Suprapubic skin (tissue), 4 donors: Measurements from ENCODE around the gene GREB1L.

Experiments
- CTCF ChIP-seq, 2 donors: fragments of 200-600 bp in 1 of 2; fragments of 450-650 bp in 1 of 2; sonication (generic) in 1 of 2; IDR thresholded peaks; one replicate each; pipeline ENCODE4 v1.5.1; 2016 to 2019; ENCODE audit warnings: antibody characterized with exemption in 2 of 2, mild to moderate bottlenecking in 1 of 2, moderate library complexity in 1 of 2
- POLR2A ChIP-seq, 2 donors: fragments of 450-650 bp; IDR thresholded peaks; one replicate each; pipeline ENCODE4 v1.6.1; 2017; ENCODE audit warnings: antibody characterized with exemption in 2 of 2, mild to moderate bottlenecking in 2 of 2, moderate library complexity in 2 of 2
- POLR2AphosphoS5 ChIP-seq, 3 donors: sonication (generic); formaldehyde crosslinking; IDR thresholded peaks; one replicate each; pipeline ENCODE4 v1.6.1; 2017; ENCODE audit warnings: antibody characterized with exemption in 3 of 3

- no peak for TF ChIP-seq CTCF (IDR thresholded peaks at IDR 0.05)
- TF ChIP-seq POLR2A (IDR thresholded peaks at IDR 0.05): no peak
- no peak for TF ChIP-seq POLR2AphosphoS5 (IDR thresholded peaks at IDR 0.05)
Observed at GRCh38 chr18:21454725-21455124, 212.7 kb downstream of the GREB1L start.
